Trophoblast cell (in vitro differentiated cells and primary cell): ENCODE measurements around the gene MUC13.

Source experiments
- DNase-seq, 2 donors: peaks; one replicate each; pipeline ENCODE4 v3.0.0-alpha.2; 2016
- H2AFZ ChIP-seq: 2 replicates; pipeline ENCODE4 v1.6.1; 2013; ENCODE audit warnings: low read length, moderate library complexity, mild to moderate bottlenecking; ENCODE audit not compliant: insufficient read depth, poor library complexity
- H2AK5ac ChIP-seq: 2 replicates; pipeline ENCODE4 v1.6.1; 2013; ENCODE audit warnings: mild to moderate bottlenecking, low read length
- H2BK120ac ChIP-seq: 2 replicates; pipeline ENCODE4 v1.6.1; 2013; ENCODE audit warnings: low read length, mild to moderate bottlenecking, moderate library complexity; ENCODE audit not compliant: insufficient read depth, poor library complexity
- H2BK12ac ChIP-seq: 2 replicates; pipeline ENCODE4 v1.6.1; 2013; ENCODE audit warnings: mild to moderate bottlenecking, low read length, moderate library complexity
- H2BK5ac ChIP-seq: 2 replicates; pipeline ENCODE4 v1.6.1; 2013; ENCODE audit warnings: low read length, low read depth, moderate library complexity, mild to moderate bottlenecking; ENCODE audit not compliant: poor library complexity
- H3K14ac ChIP-seq: 2 replicates; pipeline ENCODE4 v1.6.1; 2013; ENCODE audit warnings: mild to moderate bottlenecking, low read length
- H3K18ac ChIP-seq: 2 replicates; pipeline ENCODE4 v1.6.1; 2013; ENCODE audit warnings: mild to moderate bottlenecking, low read length
- H3K23ac ChIP-seq: 2 replicates; pipeline ENCODE4 v1.6.1; 2013; ENCODE audit warnings: low read length
- H3K27ac ChIP-seq: 2 replicates; pipeline ENCODE4 v1.5.1; 2013; ENCODE audit warnings: low read depth, mild to moderate bottlenecking, inconsistent platforms, low read length, moderate library complexity
- H3K27me3 ChIP-seq: 2 replicates; pipeline ENCODE4 v1.6.1; 2013; ENCODE audit warnings: inconsistent platforms, mild to moderate bottlenecking, low read length, moderate library complexity; ENCODE audit not compliant: insufficient read depth
- H3K36me3 ChIP-seq, 2 experiments: 1 replicate in 1 of 2; 2 replicates in 1 of 2; pipeline ENCODE4 v1.6.1; 2013; ENCODE audit warnings: low read length in 2 of 2, mild to moderate bottlenecking in 2 of 2, moderate library complexity in 1 of 2; ENCODE audit not compliant: insufficient read depth in 2 of 2, control insufficient read depth in 1 of 2
- H3K4ac ChIP-seq: 2 replicates; pipeline ENCODE4 v1.6.1; 2013; ENCODE audit warnings: low read depth, mild to moderate bottlenecking, low read length, moderate library complexity
- H3K4me1 ChIP-seq, 2 experiments: 1 replicate in 1 of 2; 2 replicates in 1 of 2; pipeline ENCODE4 v1.6.1; 2013; ENCODE audit warnings: low read length in 2 of 2, mild to moderate bottlenecking in 2 of 2, moderate library complexity in 1 of 2; ENCODE audit not compliant: insufficient read depth in 2 of 2, control insufficient read depth in 1 of 2
- H3K4me2 ChIP-seq: 2 replicates; pipeline ENCODE4 v1.6.1; 2013; ENCODE audit warnings: inconsistent platforms, mild to moderate bottlenecking, low read length, moderate library complexity
- H3K4me3 ChIP-seq: 2 replicates; pipeline ENCODE4 v1.5.1; 2013; ENCODE audit warnings: mild to moderate bottlenecking, low read depth, low read length, inconsistent platforms
- H3K79me1 ChIP-seq: one replicate; pipeline ENCODE4 v1.6.1; 2013; ENCODE audit warnings: low read length
- H3K79me2 ChIP-seq: 2 replicates; pipeline ENCODE4 v1.6.1; 2013; ENCODE audit warnings: low read length, mild to moderate bottlenecking; ENCODE audit not compliant: control insufficient read depth, insufficient read depth, poor library complexity
- H3K9ac ChIP-seq: 2 replicates; pipeline ENCODE4 v1.6.1; 2013; ENCODE audit warnings: mild to moderate bottlenecking, low read length
- H3K9me3 ChIP-seq: 2 replicates; pipeline ENCODE4 v1.6.1; 2013; ENCODE audit warnings: low read depth, mild to moderate bottlenecking, control low read depth, inconsistent platforms, low read length; ENCODE audit not compliant: insufficient read depth
- H4K12ac ChIP-seq: 2 replicates; pipeline ENCODE4 v1.6.1; 2013; ENCODE audit warnings: low read depth, mild to moderate bottlenecking, low read length, moderate library complexity
- H4K8ac ChIP-seq: 2 replicates; pipeline ENCODE4 v1.6.1; 2013; ENCODE audit warnings: low read depth, mild to moderate bottlenecking, low read length, moderate library complexity
- H4K91ac ChIP-seq: one replicate; pipeline ENCODE4 v1.6.1; 2013; ENCODE audit warnings: low read depth, mild to moderate bottlenecking, low read length, moderate library complexity
- WGBS: extraction: QIAGEN DNeasy Blood & Tissue Kit; methylation state at CpG from one replicate; pipeline ENCODE4 v1.1.7; 2013; ENCODE audit warnings: missing lambda C conversion rate; ENCODE audit not compliant: insufficient read length, insufficient coverage; ENCODE audit errors: extremely low coverage; 5-methylcytosine and 5-hydroxymethylcytosine counted together

MUC13 gene

GRCh38 chr3:124969963-124970722, 35.6 kb upstream of the MUC13 start:
- H3K9me3 ChIP-seq, result no peaks in the 10 kb centered on the region
- H3K4me2 ChIP-seq, result no peak overlapping the region
- DNase-seq, result no peak
- no peak overlapping the region for H3K14ac ChIP-seq
- no peak overlapping the region for H3K9ac ChIP-seq
- no peak overlapping the region for H3K4me3 ChIP-seq
- no peaks in the 10 kb centered on the region for H3K79me2 ChIP-seq
- no CpG with 5 or more reads among the region's 18 CpGs for WGBS
- no peak overlapping the region for H4K8ac ChIP-seq
- no peak overlapping the region for H4K91ac ChIP-seq
- H3K23ac ChIP-seq, result no peak overlapping the region
- H2AFZ ChIP-seq, result no peak overlapping the region
- H2BK5ac ChIP-seq, result no peak overlapping the region
- no peaks in the 10 kb centered on the region for H3K79me1 ChIP-seq
- no peak overlapping the region for H4K12ac ChIP-seq
- H2AK5ac ChIP-seq, result no peak overlapping the region
- H3K27ac ChIP-seq, result no peak overlapping the region
- H3K27me3 ChIP-seq, result no peaks in the 10 kb centered on the region
- peaks cover 30 to 41% of the 10 kb centered on the region in 2 experiments for H3K36me3 ChIP-seq
- no peak overlapping the region for H3K4ac ChIP-seq
- H3K18ac ChIP-seq, result no peak overlapping the region
- no peak overlapping the region for H2BK12ac ChIP-seq
- H2BK120ac ChIP-seq, result no peak overlapping the region
- no peaks in the 10 kb centered on the region for H3K4me1 ChIP-seq

GRCh38 chr3:124969190-124969589, 34.6 kb upstream of the MUC13 start:
- Histone ChIP-seq H2BK120ac (no peak overlapping the region), H3K4ac (no peak overlapping the region), H3K4me2 (no peak overlapping the region), H3K9me3 (peaks cover 2% of the 10 kb centered on the region), H3K18ac (no peak overlapping the region), H4K91ac (no peak overlapping the region), H3K79me1 (no peaks in the 10 kb centered on the region), H2BK12ac (no peak overlapping the region), H4K12ac (no peak overlapping the region), H2AK5ac (no peak overlapping the region), H3K36me3 (peaks cover 30 to 41% of the 10 kb centered on the region in 2 experiments), H4K8ac (no peak overlapping the region), H3K14ac (no peak overlapping the region), H3K79me2 (no peaks in the 10 kb centered on the region), H3K4me1 (no peaks in the 10 kb centered on the region), H3K27me3 (no peaks in the 10 kb centered on the region), H3K9ac (no peak overlapping the region), H2BK5ac (no peak overlapping the region), H2AFZ (no peak overlapping the region), H3K27ac (no peak overlapping the region), H3K23ac (no peak overlapping the region), H3K4me3 (no peak overlapping the region)
- no peak for DNase-seq
- WGBS, result no CpG with 5 or more reads among the region's 8 CpGs

GRCh38 chr3:124967964-124968363, 33.4 kb upstream of the MUC13 start:
- Histone ChIP-seq H3K9me3 (peaks cover 2% of the 10 kb centered on the region), H3K27me3 (no peaks in the 10 kb centered on the region), H3K4me2 (no peak overlapping the region), H4K8ac (no peak overlapping the region), H2AK5ac (no peak overlapping the region), H3K9ac (no peak overlapping the region), H3K36me3 (peaks cover 26 to 37% of the 10 kb centered on the region in 2 experiments), H3K4ac (no peak overlapping the region), H4K91ac (no peak overlapping the region), H3K4me1 (no peaks in the 10 kb centered on the region), H2BK120ac (no peak overlapping the region), H2BK5ac (no peak overlapping the region), H3K79me2 (no peaks in the 10 kb centered on the region), H3K4me3 (no peak overlapping the region), H3K14ac (no peak overlapping the region), H3K23ac (no peak overlapping the region), H2AFZ (no peak overlapping the region), H2BK12ac (no peak overlapping the region), H3K27ac (no peak overlapping the region), H4K12ac (no peak overlapping the region), H3K18ac (no peak overlapping the region), H3K79me1 (no peaks in the 10 kb centered on the region)
- WGBS, result no CpG with 5 or more reads among the region's 10 CpGs
- DNase-seq, result no peak

- no CpG with 5 or more reads among the region's 7 CpGs for WGBS
Observed at GRCh38 chr3:124966521-124967445, 32.2 kb upstream of the MUC13 start.

More at GRCh38 chr3:124966521-124967445, 32.2 kb upstream of the MUC13 start:
- H2AFZ ChIP-seq, result no peak overlapping the region
- H2BK120ac ChIP-seq, result no peak overlapping the region
- H4K12ac ChIP-seq, result no peak overlapping the region
- H2BK5ac ChIP-seq, result no peak overlapping the region
- H3K9ac ChIP-seq, result no peak overlapping the region
- no peak for DNase-seq
- H3K79me2 ChIP-seq, result no peaks in the 10 kb centered on the region
- no peak overlapping the region for H3K23ac ChIP-seq
- H3K14ac ChIP-seq, result no peak overlapping the region
- H2AK5ac ChIP-seq, result no peak overlapping the region
- no peaks in the 10 kb centered on the region for H3K4me1 ChIP-seq
- H4K8ac ChIP-seq, result no peak overlapping the region
- H4K91ac ChIP-seq, result no peak overlapping the region
- no peak overlapping the region for H3K4ac ChIP-seq
- no peak overlapping the region for H2BK12ac ChIP-seq
- no peak overlapping the region for H3K18ac ChIP-seq
- no peak overlapping the region for H3K27ac ChIP-seq
- H3K4me3 ChIP-seq, result no peak overlapping the region
- no peak overlapping the region for H3K4me2 ChIP-seq
- no peaks in the 10 kb centered on the region for H3K79me1 ChIP-seq
- peaks cover 2% of the 10 kb centered on the region for H3K9me3 ChIP-seq
- peaks cover 24 to 30% of the 10 kb centered on the region in 2 experiments for H3K36me3 ChIP-seq
- H3K27me3 ChIP-seq, result no peaks in the 10 kb centered on the region
